CD4-positive, alpha-beta T cell treated with Interleukin-6 for 4 hours (primary cell): Measurements from ENCODE around the gene MORN5.

ENCODE experiments used
- DNase-seq: peaks from one replicate; pipeline ENCODE4 v3.0.0-alpha.2; 2020; ENCODE audit warnings: mixed read lengths

Gene MORN5

GRCh38 chr9:122218071-122218934, 58.6 kb downstream of the MORN5 start:
- no peak for DNase-seq

DNA sequence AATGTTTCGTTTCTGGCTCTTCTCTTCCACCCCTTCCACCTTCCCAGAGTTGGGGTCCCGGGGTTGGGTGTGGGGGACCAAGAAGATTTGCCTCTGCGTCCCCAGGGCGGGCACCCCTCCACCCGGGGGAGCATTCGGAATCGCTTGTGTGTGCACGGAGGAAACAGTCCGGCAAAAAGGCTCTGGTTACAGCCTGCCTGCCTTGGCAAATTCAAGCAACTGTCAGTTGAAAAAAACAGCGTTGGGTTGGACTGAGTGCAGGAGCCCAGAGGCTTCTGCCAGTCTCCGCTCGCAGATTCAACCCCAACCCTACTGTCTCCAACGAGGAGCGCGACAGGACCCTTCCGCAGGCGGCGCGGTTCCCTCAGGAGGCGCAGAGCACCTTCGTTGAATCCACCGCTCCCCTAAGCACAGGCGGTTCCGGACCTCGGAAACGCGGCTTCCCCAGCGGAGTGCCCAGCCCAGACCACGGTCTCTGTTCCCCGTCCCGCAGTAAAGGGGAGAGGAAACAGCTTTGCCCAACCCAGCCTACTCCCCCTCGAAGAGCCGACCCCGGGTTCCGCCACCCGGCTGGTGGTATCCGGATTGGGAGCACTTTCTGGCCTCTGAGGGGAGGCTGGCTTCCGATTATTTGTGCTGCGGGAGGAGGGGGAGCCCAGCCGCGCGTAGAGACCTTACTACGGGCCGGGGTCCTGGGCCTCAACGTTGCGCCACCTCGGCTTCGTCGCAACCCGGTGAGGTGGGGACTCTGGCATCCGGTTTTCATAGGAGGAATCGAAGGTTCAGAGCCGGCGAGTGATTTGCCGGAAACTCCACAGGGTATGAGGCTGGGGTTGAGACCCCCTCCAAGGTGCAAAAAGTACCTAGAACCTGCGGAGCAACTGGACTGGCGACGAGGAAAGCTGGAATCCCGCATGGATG, 59.5 kb downstream of the MORN5 start:
- DNase-seq, result no peak

DNA sequence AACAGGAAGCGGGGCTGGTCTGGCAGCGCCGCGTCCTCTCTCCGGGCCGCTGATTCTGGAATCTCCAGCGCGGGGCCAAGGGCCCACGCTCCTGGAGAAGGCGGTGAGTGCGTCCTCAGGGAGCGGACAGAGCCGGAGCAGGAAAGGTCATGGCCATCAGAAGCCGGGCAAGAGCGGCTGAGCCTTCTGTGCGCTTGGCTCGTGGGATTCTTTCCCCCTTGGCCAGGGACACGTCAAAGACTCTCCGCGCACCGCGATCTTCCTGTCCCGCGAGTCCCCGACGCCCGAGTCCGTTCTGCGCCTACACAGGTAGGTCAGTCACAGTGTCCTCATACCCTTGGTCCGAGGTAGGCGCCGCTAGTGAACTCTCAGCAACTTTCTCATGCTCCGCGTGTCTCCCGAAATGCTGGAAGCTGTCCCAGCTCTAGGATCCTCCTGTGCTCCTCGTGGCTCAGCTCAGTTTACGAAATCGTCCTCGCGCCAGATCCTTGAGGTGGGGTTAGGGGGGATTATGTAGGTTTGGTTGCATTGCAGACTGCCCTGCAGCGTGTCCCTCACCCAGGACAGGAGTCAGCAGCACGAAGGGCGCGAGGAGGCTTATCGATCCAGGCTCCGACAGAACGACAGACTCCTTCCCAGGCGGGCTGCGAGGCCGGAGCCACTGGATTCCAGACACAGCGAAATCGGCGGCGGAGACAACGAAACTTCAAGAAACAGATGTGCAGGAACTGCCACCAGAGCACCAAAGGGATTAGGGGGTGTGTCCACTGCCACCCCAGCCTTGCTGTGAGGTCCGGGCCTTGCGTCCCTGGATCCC, 60.4 kb downstream of the MORN5 start:
- DNase-seq, result no peak

GRCh38 chr9:122220673-122221182, 61.0 kb downstream of the MORN5 start:
- no peak for DNase-seq

DNA sequence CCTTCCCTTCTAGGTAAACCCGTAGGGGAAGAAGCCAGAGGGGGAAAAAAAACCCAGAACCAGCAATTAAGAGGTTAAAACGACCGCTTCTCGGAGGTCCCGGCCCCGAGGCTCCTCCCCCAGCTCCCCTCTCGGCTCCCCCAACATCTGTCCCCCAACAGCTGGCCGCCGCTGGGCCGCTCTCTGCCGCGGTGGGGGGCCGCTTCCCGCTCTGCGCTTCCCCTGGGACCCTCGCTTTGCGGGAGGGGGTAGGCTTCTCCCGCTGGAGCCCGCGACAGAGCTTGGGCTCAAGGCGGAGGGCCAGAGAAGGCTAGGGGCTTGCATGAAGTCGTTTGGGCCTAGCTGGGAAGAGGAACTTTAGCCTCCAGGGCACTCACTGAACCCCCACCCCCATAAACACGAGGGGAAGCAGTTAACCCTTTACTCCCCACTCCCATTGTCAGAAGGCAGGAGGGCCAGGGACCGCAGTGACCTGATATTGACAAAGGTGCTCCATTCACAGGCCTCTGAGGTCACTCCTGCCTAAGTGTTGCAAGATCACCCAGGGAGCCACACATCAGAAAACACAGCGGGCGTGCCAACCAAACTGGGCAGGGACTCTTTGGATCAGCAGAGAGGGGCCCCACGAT, 61.6 kb downstream of the MORN5 start:
- DNase-seq, result no peak

DNA sequence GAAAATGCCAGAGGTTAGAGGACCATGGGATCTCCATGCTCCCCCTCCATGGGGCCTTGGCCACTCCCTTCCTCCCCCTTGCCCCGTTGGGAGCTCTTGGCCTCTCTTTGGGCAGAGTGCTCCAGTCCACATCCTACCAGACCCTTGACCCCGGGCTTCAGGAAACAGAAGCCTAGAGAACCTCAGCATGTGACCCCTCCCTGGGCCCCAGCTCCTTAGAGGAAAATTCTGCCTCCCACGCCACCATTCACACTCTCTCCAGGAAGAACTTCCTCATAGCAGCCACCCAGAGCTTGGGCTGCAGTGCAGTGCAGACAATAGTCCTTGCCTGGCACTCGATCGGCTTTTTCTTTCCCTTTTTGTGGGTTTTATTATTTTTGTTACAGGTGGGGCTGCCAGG, 63.1 kb downstream of the MORN5 start:
- no peak for DNase-seq

DNA sequence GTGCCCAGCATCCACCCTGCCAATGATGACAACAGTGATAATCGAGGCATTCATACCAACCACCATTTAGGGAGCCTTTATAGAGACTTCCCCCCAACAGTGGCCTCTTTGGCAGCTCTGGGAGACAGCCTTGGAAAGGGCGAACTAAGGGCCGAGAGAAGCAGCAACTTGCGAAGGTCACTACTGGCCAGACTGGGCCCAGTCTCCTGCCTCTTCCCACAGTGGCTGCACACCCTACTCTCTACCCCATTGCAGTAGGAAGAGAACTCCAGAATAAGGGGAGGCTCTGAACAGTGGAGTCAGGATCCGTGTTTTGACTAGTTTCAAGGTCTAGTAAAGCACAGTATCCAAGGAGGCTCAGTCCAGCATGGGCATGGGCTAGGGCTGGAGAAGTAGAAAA, 63.7 kb downstream of the MORN5 start:
- no peak for DNase-seq

GRCh38 chr9:122225312-122226141, 65.8 kb downstream of the MORN5 start:
- DNase-seq, result no peak

DNA sequence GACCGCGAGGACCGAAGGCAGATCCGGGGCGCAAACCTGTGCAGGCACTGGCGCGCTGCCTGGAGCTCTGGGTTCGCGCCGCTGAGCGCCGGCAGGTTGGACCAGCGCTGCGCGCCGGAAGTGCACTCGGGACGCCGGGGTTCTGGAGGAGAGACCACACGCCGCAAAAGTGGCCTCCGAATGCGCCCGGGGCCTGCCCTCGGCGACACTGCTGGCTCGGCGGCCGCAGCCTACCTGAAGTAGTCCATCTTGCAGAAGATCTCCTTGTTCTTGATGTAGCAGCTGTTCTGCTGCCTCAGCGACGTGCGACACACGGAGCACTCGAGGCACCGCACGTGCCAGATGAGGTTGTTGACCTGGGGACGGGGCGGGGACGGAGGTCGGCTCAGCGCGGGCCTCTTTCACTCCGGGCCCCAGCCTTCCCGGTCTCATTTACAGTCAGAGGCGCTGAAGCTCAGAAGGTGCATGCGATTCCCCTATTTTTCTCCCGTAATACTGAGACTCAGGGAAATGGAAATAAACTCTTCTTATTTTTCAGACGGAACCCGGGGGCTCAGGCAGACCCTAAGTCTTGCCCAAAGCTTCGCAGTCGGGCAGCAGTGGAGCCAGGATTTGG, 66.5 kb downstream of the MORN5 start:
- no peak for DNase-seq

GRCh38 chr9:122226758-122227574, 67.3 kb downstream of the MORN5 start:
- DNase-seq, result no peak

GRCh38 chr9:122227575-122227900, 67.8 kb downstream of the MORN5 start:
- no peak for DNase-seq

DNA sequence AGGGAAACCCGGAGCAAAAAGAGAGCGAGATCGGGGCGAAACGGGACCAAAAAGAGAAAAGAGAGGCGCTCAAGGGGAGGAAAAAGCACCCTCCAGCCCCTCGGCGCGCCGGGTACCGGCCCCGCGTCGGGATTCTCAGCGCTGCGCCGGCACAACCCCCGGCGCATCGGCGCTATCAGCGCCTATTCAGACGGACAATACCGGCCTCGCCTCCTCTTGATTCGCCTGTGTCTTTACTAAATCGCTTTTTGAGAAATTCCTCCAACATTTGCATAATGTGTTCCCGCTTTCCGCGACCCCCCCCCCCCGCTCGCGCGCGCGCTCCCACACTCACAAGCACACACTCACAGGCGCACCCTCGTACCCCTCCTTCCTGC, 68.5 kb downstream of the MORN5 start:
- no peak for DNase-seq

DNA sequence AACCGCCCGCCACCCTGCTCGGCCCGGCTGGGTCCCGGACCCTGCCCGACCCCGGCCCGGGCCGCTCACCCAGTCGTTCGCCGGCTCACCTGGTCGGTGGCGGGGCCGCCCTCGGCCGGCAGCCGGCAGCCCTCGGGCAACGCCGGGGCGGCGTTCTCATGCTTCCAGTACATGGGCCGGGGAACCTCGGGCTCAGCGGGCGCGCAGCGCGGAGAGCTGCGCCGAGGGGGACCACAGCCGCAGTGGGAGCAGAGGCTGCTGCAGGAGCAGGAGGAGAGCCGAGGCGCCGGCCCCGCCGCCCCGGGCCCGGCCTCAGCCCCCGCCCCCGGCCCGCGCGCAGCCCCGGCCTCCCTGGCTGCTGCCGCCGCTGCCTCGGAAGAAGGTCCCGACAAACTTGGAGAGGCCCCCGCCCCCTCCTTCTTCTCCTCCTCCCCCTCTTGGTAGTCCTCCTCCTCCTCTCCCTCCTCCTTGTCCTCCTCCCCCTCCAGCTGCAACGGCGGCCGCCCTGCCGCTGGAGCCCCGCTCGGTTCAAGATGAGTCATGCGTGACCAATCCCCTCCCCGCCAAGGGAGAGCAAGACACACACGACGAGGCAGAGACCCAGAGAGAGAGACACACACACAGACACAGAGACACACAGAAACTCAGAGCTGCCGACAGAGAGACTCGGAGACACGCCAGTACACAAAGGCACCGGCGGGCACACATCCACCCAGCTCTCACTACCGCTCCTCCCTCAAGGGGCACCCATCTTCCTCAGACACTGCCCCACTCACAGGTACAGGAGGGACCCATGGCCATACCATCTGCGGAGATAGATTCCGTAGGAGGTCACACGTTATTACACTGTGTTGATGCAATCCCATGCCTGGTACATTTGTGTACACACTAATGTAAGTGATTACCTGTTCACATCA, 69.1 kb downstream of the MORN5 start, which contains the start of gene LHX6:
LHX6 (minus strand) TSS at position 390 of the 917 bp plus-strand sequence; CDS start at position 173, 217 bp downstream.
- no peak for DNase-seq

GRCh38 chr9:122229485-122229837, 69.8 kb downstream of the MORN5 start:
- DNase-seq, result no peak

GRCh38 chr9:122232796-122233306, 73.1 kb downstream of the MORN5 start:
- DNase-seq, result no peak

- DNase-seq, result no peak
Measured at GRCh38 chr9:122234022-122234748, 74.5 kb downstream of the MORN5 start.

DNA sequence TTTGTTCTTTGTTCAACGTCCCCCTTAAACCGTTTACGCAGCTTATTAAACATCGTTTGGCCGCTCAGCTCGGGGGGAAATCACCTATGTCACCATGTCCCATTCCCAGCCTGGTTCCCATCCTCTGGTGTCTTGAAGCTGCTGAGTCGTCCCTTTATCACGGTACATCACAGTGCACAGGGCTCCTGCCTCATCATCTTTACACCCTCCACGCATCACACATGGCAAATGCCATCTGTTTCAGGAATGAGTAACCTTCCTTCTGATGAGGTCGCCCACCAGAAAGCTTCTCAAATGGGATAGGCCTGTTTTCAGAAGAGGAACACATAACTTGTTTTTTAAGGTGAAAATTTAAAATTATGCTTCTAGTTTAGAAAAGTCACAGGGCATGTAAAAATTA, 77.0 kb downstream of the MORN5 start:
- DNase-seq, result no peak

GRCh38 chr9:122239722-122240121, 80.0 kb downstream of the MORN5 start:
- no peak for DNase-seq
